ENCODE measurements around the gene SAMD5. TPM values are rescaled to one million over a fixed set of nuclear protein-coding genes. Genes with fewer than 3 reads are reported as not detected.

The SAMD5 gene
- total and polyA plus RNA-seq, 10 of the 15 experiments (the other 5 are each of a cell fraction or from before 2014, with no cell fraction given): 0.01 to 0.23 (median 0.05) TPM; not detected in 5

GRCh38 chr6:147553099-147553498 lies 44.6 kb downstream of the SAMD5 start:
- no peaks in the 10 kb centered on the region for H4K20me1 ChIP-seq (ENCODE audit: control insufficient read depth, insufficient read depth)
- H3K9ac ChIP-seq (ENCODE audit: control insufficient read depth, insufficient read depth, low read length): no peak overlapping the region
- H3K4me2 ChIP-seq (ENCODE audit: control insufficient read depth, insufficient read depth): no peak overlapping the region
- FAIRE-seq (no peak), DNase-seq (ENCODE audit: low read depth, low spot score) (no peak), ATAC-seq (no peak)
- H2AFZ ChIP-seq (ENCODE audit: control insufficient read depth, low read depth, low read length): no peak overlapping the region
- no peaks in the 10 kb centered on the region for H3K27me3 ChIP-seq (replicated peaks in 1 of 2; ENCODE audit: control insufficient read depth in 2 of 2, insufficient read depth in 2 of 2, low read length in 1 of 2)
- intact Hi-C loops (cut with micrococcal nuclease; ENCODE audit: unreplicated experiment): no loop called here
- no peaks in the 10 kb centered on the region for H3K79me2 ChIP-seq (ENCODE audit: control insufficient read depth, insufficient read depth, low read length)
- SMC1A ChIA-PET (ENCODE audit: uncharacterized antibody, unreplicated experiment): no interaction called here
- TF ChIP-seq HDAC6 (IDR thresholded peaks at IDR 0.05; ENCODE audit: unreplicated experiment): no peak
- TF ChIP-seq ATF3 (IDR thresholded peaks at IDR 0.05; ENCODE audit: borderline replicate concordance, extremely low read depth, low read depth, low read length): no peak
- TF ChIP-seq BRCA1 (IDR thresholded peaks at IDR 0.05; ENCODE audit: low read depth, low read length): no peak
- no peak for TF ChIP-seq ZNF622 (IDR thresholded peaks at IDR 0.05)
- TF ChIP-seq NFXL1 (IDR thresholded peaks at IDR 0.05; ENCODE audit: borderline replicate concordance): no peak
- no peak for TF ChIP-seq SIN3A (IDR thresholded peaks at IDR 0.05; ENCODE audit: low read depth, low read length)
- no peak for TF ChIP-seq SREBF1 (IDR thresholded peaks at IDR 0.05; ENCODE audit: low read length)
- no peak for TF ChIP-seq STAT1 (conservative IDR thresholded peaks at IDR 0.05)
- TF ChIP-seq SPI1 (IDR thresholded peaks at IDR 0.05; ENCODE audit: borderline replicate concordance, insufficient read depth, low read depth, low read length): no peak
- no peak for TF ChIP-seq KDM1A (IDR thresholded peaks at IDR 0.05; ENCODE audit: borderline replicate concordance)
- TF ChIP-seq RFX5 (IDR thresholded peaks at IDR 0.05; ENCODE audit: low read depth, low read length): no peak
- TF ChIP-seq MLLT1 (IDR thresholded peaks at IDR 0.05): no peak
- no peak for TF ChIP-seq KLF5 (IDR thresholded peaks at IDR 0.05; ENCODE audit: partially characterized antibody)
- TF ChIP-seq USF2 (IDR thresholded peaks at IDR 0.05; ENCODE audit: borderline replicate concordance, low read depth, low read length): no peak
- TF ChIP-seq WRNIP1 (IDR thresholded peaks at IDR 0.05; ENCODE audit: borderline replicate concordance, low read depth, low read length): no peak
- no peak for TF ChIP-seq IKZF2 (IDR thresholded peaks at IDR 0.05)
- CTCF ChIA-PET: interaction anchor here (0.6 kb wide), 1 partner anchor 90 kb away, joined by 3 read pairs; no protein-coding TSS in a partner anchor
- no peak overlapping the region for H3K27ac ChIP-seq (ENCODE audit: control insufficient read depth, insufficient read depth)
- no peaks in the 10 kb centered on the region for H3K36me3 ChIP-seq (ENCODE audit: control insufficient read depth in 2 of 2, insufficient read depth in 2 of 2, low read length in 1 of 2)
- POLR2A ChIA-PET: no interaction called here
- RAD21 ChIA-PET (ENCODE audit: unreplicated experiment): no interaction called here
- no peaks in the 10 kb centered on the region for H3K9me3 ChIP-seq (replicated peaks; ENCODE audit: control insufficient read depth, insufficient read depth, low read length)
- in situ Hi-C loops (cut with MboI): no loop called here
- H3K4me3 ChIP-seq: no peak overlapping the region
- no TSS peak for BruUV-seq (replicated peaks)
- 52% methylated on average over 1 of the region's 1 CpG for WGBS (ENCODE audit: insufficient coverage, insufficient replicate concordance, low lambda C conversion rate, missing lambda C conversion rate)
- H3K4me1 ChIP-seq (ENCODE audit: control insufficient read depth, insufficient read depth, low read length): no peaks in the 10 kb centered on the region
